GM18511 (cell line): ENCODE results near the gene CHRNA7.

Experiments used
- ATAC-seq: cut with Tn5 transposase; IDR thresholded peaks from one replicate; pipeline ENCODE4 v1.9.1; 2021; ENCODE audit warnings: mild to moderate bottlenecking, moderate library complexity; ENCODE audit not compliant: unreplicated experiment

The CHRNA7 gene

GRCh38 chr15:32067115-32067514 lies 36.8 kb downstream of the CHRNA7 start:
- ATAC-seq = no peak

- no peak for ATAC-seq
Observed at GRCh38 chr15:32089851-32090359, 59.6 kb downstream of the CHRNA7 start.

- ATAC-seq = no peak
Observed at GRCh38 chr15:32091505-32092380, 61.4 kb downstream of the CHRNA7 start.

- ATAC-seq = no peak
Observed at GRCh38 chr15:32096213-32096612, 65.9 kb downstream of the CHRNA7 start.

- ATAC-seq = no peak
Observed at GRCh38 chr15:32096916-32097617, 66.8 kb downstream of the CHRNA7 start.

- ATAC-seq = no peak
Observed at GRCh38 chr15:32098033-32098432, 67.7 kb downstream of the CHRNA7 start.

- ATAC-seq = no peak
Observed at GRCh38 chr15:32099097-32099785, 68.9 kb downstream of the CHRNA7 start.

GRCh38 chr15:32099956-32100684 lies 69.8 kb downstream of the CHRNA7 start:
- ATAC-seq = no peak

- ATAC-seq = no peak
Observed at GRCh38 chr15:32104061-32104995, 74.0 kb downstream of the CHRNA7 start.

- no peak for ATAC-seq
Observed at GRCh38 chr15:32105258-32106241, 75.2 kb downstream of the CHRNA7 start.

GRCh38 chr15:32106401-32107381 lies 76.4 kb downstream of the CHRNA7 start:
- no peak for ATAC-seq

GRCh38 chr15:32107477-32108080 lies 77.3 kb downstream of the CHRNA7 start:
- no peak for ATAC-seq

- ATAC-seq = no peak
Observed at GRCh38 chr15:32108661-32109060, 78.3 kb downstream of the CHRNA7 start.

- no peak for ATAC-seq
Observed at GRCh38 chr15:32112101-32112500, 81.8 kb downstream of the CHRNA7 start.

GRCh38 chr15:32113224-32113623 lies 82.9 kb downstream of the CHRNA7 start:
- ATAC-seq = no peak

- ATAC-seq = no peak
Observed at GRCh38 chr15:32117122-32117521, 86.8 kb downstream of the CHRNA7 start.

- ATAC-seq = no peak
Observed at GRCh38 chr15:32119286-32119685, 89.0 kb downstream of the CHRNA7 start.
